HG03457 (cell line): Measurements from ENCODE around the gene ITGB3BP.
"Not testable (repeated sequence)": the region's sequence is repeated elsewhere in the genome, so short reads cannot be mapped to it uniquely, and the experiment has no call there.

Source experiments
- ATAC-seq: cut with Tn5 transposase; IDR thresholded peaks from one replicate; pipeline ENCODE4 v1.9.1; 2021; ENCODE audit warnings: moderate number of reproducible peaks; ENCODE audit not compliant: unreplicated experiment

Gene ITGB3BP

DNA sequence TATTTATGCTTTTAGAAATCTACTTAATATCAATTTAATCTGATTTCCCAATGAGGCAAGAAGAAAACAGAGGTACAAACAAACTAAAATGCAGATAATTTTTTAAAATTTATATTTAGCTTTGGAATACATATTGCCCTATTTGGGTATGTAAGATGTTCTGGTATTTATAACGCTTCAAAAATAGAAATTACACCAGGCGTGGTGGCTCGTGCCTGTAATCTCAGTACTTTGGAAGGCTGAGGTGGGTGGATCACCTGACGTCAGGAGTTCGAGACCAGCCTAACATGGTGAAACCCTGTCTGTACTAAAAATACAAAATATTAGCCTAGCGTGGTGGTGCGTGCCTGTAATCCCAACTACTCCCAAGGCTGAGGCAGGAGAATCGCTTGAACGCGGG, 13.3 kb downstream of the ITGB3BP start:
- ATAC-seq, result no peak

- ATAC-seq, result no peak
Observed at GRCh38 chr1:63506782-63507181, 16.2 kb downstream of the ITGB3BP start.

DNA sequence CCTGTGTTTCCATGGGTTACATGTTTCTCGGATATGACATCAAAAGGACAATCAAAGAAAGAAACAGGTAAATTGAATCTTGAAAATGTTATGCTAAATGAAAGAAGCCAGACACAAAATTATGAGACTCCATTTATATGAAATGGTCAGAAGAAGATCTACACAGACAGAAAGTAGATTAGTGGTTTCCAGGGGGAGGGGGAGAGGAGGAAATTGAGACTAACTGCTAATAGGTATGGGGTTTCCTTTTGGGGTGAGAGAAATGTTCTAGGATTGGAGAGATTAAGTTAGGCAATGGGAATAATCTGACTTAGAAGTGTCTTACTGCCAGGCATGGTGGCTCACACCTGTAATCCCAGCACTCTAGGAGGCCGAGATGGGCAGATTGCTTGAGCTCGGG, 21.8 kb downstream of the ITGB3BP start:
- ATAC-seq, result no peak

- ATAC-seq, result no peak
Observed at GRCh38 chr1:63498106-63498505, 24.9 kb downstream of the ITGB3BP start.

GRCh38 chr1:63497577-63497976, 25.4 kb downstream of the ITGB3BP start:
- no peak for ATAC-seq

GRCh38 chr1:63487336-63488065, 35.5 kb downstream of the ITGB3BP start:
- ATAC-seq, result no peak

DNA sequence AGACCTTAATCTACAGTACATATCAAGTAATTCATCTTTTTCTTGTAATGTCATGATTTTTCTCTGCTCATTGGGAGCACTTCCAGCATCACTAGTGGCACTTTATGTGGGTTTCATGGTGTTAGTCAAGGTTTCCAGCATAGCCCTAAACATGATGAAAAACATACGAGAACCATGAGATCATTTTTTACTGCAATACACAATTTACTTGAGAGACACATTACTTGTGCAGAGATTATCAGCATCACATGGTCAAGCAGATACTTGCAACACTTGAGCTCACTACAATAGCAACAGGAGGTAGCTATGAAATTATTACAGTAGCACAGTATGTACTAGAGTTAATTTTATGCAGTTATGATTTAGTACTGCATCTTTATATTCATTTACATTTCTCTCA, 36.4 kb downstream of the ITGB3BP start:
- no peak for ATAC-seq

GRCh38 chr1:63480057-63480456, 43.0 kb downstream of the ITGB3BP start:
- no peak for ATAC-seq

DNA sequence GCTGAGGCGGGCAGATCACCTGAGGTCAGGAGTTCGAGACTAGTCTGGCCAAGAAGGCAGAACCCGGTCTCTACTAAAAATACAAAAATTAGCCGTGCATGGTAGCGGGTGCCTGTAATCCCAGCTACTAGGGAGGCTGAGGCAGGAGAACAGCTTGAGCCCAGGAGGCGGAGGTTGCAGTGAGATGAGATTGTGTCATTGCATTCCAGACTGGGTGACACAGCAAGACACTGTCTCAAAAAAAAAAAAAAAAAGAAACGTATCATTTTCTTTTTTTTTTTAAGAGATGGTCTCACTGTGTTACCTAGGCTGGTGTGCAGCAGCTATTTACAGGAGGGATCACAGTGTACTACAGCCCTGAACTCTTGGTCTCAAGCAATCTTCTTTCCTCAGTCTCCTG, 47.3 kb downstream of the ITGB3BP start:
- ATAC-seq, result no peak

GRCh38 chr1:63468683-63469082, 54.3 kb downstream of the ITGB3BP start:
- not testable (repeated sequence) for ATAC-seq

DNA sequence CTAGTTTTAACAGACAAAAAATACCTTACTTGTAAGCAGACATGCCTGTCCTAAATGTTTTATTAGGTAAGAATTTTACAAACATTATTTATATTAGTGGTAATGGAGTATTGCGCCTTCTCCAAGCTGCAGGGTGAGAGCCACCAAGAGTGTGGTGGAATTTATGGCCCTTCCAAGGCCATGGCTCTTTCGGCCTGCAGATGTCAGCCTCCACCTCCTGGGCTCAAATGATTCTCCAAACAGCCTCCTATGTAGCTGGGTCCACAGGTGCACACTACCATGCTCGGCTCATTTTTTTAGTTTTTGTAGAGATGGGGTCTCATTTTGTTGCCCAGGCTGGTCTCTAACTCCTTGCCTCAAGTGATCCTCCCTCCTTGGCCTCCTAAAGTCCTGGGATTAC, 56.3 kb downstream of the ITGB3BP start:
- no peak for ATAC-seq

DNA sequence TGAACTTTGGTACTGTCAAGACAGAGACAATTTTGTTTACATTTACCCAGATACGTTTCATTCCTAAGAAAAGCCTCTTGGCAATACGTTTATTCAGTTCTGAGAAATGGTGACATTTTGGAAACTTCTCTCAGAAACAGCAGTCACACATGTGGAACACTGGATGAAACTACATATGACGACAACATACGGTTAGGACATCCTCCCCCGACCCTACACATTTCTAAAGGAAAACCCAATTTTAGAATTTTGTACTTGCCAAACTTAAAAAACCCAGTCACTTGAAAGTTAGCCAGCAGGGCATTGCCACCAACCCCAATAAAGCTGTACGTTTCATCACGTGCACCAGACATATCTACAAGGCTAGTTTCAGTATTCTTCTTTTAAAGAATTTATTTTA, 56.8 kb downstream of the ITGB3BP start:
- no peak for ATAC-seq

DNA sequence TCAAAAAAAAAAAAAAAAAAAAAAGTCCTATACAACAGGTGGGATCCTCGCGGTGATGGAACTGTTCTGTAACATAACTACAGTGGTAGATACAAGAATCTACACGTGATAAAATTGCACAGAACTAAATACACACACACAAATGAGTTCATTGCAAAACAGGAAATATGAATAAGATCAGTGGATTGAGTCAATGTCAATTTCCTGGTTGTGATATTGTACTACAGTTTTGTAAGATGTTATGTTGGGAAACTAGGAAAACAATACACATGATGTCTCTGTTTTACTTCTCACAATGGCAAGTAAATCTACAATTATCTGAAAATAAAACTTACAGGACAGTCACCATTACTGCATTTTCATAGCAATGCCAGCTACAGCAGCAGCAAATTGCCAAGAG, 59.8 kb downstream of the ITGB3BP start:
- ATAC-seq, result no peak

GRCh38 chr1:63461661-63462230, 61.3 kb downstream of the ITGB3BP start:
- no peak for ATAC-seq

- no peak for ATAC-seq
Observed at GRCh38 chr1:63458750-63459149, 64.3 kb downstream of the ITGB3BP start.

- no peak for ATAC-seq
Observed at GRCh38 chr1:63454269-63454668, 68.8 kb downstream of the ITGB3BP start.

DNA sequence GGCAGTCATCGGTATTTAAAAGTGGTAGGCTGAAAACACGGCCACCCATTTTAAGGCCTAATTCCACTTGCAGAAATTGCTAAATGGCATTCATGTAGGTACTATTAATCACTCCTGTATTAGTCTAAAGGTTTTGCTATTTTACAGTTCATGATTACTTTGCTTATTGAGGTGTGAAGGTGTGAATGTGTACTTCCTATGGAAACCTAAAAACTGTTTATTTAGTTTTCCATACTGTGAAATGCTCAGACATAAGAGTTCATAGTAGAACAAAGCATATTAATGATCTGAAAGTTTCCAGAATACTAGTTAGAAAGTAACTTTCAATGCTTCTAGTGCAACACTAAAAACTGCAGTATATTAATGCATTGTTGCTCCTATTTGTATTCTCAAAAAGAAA, 69.8 kb downstream of the ITGB3BP start:
- ATAC-seq, result no peak

- no peak for ATAC-seq
Observed at GRCh38 chr1:63450416-63450815, 72.6 kb downstream of the ITGB3BP start.

- ATAC-seq, result no peak
Observed at GRCh38 chr1:63448731-63449246, 74.2 kb downstream of the ITGB3BP start.

DNA sequence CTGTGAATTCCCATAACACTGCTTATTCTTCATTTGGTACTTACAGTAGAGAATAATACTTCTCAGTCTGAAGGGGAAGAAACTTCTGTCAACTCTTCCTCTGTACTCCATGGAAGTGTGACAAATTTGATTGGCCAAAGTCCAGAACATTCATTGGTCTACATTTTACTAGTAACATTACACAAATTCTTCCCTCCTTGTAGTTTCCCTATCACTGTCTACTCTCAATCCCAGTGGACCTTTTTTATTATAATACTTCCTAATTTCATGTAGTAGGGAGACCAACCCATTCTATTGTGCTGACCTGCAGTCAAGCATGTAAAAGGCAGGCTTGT, 80.9 kb downstream of the ITGB3BP start:
- no peak for ATAC-seq

DNA sequence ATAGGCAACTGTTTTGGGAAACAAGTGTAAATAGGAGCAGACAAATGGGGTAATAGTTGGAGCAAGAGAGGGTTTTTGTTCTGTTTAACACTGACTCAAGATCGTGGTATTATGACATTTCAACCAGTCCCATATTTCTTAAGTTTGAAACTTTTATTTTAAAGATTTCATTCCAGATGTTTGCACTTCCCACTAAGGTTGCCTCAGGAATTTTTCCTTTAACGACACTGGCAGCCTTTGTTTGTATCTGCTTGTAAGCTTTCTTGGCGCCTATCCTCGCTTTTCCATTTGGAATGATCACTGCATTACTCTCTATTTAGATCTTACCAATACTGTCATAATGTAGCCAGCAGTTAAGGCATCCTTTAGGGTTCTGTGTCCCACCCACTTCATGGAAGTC, 87.9 kb downstream of the ITGB3BP start:
- no peak for ATAC-seq

DNA sequence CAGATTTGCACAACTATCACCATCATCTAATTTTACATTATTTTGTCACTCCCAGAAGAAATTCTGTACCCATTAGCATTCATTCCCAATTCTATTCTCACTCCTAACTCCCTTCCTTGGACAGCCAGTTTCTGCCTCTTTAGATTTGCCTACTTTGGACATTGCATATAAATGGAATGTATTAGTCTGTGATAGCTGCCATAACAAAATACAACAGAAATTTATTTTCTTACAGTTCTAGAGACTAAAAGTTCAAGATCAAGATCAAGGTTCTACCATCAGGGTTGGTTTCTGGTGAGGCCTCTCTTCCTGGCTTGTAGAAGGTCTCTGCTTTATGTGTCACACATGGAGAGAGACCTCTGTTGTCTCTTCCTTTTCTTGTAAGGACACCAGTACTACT, 93.7 kb downstream of the ITGB3BP start:
- no peak for ATAC-seq

DNA sequence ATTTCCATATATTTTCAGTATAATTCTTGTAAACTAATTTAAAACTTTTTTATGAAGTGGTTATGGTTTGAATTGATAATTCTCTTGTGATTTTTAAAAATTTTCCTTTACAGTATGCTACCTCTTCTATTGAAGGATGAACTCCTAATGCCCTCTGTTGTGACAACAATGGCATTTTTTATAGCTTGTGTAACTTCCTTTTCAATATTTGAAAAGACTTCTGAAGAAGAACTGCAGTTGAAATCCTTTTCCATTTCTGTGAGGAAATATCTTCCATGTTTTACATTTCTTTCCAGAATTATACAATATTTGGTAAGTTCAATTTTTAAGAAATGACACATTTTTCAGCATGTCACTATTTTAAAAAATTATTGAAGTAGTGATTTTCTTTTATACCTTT, 94.2 kb downstream of the ITGB3BP start:
- ATAC-seq, result no peak
